GM12864 (cell line): ENCODE measurements around the gene DUOXA2.

ENCODE experiments used
- DNase-seq: peaks from one replicate; pipeline ENCODE4 v3.0.0-alpha.2; 2011; ENCODE audit warnings: low read depth
- H3K4me3 ChIP-seq: 2 replicates; pipeline ENCODE4 v1.5.1; 2011; ENCODE audit warnings: mild to moderate bottlenecking, low read depth, low read length, control low read depth
- TF ChIP-seq, protein P1 (sequence below): IDR thresholded peaks from 2 replicates; pipeline ENCODE4 v1.5.1; 2011; ENCODE audit warnings: low read depth, mild to moderate bottlenecking, moderate library complexity, low read length, control low read depth, inconsistent platforms; ENCODE audit errors: missing control alignments

The DUOXA2 gene

DNA sequence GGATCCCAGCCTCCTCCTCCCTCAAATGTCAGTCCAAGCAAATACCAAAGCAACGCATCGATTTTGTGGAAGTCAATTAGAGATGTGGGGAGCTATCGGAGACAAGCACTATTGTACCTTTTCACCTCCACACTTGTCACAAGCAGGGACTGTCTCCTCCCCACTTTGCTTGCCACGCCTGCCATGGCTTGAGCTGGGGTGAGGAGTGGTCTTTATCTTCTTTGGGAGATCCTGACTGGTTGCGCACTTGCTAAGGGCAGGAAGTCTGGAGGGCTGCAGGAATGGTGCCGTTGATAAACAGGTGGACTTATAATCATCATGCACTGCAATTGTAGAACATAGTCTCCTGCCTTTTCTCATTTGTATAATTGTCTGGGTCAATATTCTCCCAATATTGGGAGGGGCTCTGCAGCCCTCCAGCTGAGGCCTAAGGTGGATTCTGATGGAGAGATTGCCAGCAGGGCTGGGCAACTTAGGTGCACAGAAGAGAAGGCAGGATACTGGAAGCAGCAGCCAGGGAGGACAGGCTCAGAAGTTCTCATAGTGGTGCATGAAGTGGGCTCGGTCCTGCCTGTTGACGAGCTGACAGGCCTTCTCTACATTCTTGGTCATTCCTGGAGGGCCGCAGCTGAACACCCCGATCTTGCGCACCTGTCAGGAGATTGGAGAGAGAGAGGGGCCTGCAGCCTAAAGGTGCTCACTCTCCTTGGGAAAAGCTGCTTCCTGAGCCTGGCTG is 20.3 kb upstream of the DUOXA2 start:
- DNase-seq, result no peak
- no peak overlapping the region for H3K4me3 ChIP-seq
- TF ChIP-seq, protein P1, sequence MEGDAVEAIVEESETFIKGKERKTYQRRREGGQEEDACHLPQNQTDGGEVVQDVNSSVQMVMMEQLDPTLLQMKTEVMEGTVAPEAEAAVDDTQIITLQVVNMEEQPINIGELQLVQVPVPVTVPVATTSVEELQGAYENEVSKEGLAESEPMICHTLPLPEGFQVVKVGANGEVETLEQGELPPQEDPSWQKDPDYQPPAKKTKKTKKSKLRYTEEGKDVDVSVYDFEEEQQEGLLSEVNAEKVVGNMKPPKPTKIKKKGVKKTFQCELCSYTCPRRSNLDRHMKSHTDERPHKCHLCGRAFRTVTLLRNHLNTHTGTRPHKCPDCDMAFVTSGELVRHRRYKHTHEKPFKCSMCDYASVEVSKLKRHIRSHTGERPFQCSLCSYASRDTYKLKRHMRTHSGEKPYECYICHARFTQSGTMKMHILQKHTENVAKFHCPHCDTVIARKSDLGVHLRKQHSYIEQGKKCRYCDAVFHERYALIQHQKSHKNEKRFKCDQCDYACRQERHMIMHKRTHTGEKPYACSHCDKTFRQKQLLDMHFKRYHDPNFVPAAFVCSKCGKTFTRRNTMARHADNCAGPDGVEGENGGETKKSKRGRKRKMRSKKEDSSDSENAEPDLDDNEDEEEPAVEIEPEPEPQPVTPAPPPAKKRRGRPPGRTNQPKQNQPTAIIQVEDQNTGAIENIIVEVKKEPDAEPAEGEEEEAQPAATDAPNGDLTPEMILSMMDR, result no peak

DNA sequence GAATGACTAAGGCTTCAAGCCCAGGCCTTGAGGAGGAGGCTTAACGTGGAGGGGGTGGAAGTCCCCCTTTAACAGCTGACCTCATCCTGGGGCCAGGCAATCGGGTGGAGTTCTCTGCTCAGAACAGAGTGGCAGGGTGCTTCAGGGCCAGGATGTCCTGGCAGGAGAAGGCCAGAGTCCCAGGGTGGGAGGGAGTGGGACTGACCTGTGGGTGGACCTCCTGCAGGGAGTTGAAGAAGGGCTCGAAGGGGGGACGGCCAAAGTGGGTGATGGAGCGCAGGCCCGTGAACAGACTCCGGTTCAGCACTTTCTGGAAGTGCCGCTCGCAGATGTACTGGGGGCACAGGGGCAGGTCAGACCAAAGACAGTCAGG is 19.8 kb upstream of the DUOXA2 start:
- no peak for DNase-seq
- TF ChIP-seq, protein P1, result no peak
- no peak overlapping the region for H3K4me3 ChIP-seq

DNA sequence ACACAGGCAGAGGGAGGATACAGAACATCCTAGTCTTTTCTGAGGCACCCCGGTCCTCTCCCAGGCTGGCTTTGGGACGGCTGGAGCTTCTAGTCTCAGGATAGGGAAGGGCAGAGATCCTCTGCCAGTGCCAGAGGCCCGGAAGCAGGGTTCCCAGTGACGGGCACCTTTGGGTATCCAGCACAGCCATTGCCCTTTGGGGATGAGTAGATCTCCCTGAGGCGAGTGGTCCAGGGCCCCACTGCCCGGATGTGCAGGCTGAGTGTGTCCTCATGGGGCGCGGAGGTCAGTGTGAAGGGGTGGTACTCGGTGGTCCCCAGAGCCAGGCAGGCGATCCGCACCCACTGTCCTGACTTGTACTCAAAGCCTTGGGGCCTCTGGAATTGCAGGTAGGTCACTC is 18.5 kb upstream of the DUOXA2 start:
- no peak for DNase-seq
- no peak overlapping the region for H3K4me3 ChIP-seq
- TF ChIP-seq, protein P1, result no peak

DNA sequence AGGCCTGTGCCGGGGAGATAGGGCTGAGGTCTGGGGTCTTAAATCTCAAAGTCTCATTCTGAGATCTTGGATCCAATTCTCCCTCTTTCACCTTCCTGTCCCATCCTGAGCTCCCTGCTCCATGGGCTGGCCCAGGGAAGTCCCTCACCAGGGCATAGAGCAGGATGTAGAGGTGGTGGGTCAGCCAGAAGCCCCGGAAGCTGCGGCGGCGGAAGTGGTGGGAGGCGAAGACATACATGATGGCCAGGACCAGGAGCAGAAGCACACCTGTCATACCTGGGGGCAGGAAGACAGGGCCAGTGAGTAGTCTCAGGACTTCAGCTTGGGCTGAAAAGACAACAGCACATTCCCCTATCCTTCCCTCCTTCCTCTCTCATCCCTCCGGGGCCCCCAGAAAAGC is 16.7 kb upstream of the DUOXA2 start:
- TF ChIP-seq, protein P1, result no peak
- no peak overlapping the region for H3K4me3 ChIP-seq
- DNase-seq, result no peak

DNA sequence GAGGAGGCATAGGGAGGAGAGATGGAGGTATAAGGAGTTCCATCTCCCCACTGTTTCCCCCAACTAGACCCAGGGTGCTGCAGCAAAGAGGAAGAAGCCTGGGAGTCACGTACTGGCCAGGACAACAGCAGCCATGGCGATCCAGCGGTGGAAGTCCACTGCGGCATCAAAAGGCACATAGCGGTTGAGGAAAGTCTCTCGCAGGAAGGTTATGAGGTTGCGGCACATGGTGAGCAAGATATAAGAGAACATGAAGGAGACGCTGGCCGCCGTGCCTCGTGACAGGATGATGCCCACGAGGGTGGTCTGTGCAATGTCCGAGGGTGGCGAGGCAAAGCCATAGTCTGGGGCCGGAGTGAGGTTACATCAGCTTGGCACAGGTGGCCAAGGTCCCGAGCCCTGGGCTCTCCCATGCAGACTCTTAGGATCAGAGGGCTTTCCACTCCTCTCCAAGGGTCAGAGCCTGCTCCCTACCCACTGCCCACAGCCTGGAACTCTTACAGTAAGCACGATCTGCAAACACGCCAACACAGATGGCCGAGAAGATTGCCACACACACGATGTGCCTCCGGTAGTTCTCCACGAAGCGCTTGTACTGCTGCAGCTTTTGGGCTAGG is 14.5 kb upstream of the DUOXA2 start:
- TF ChIP-seq, protein P1, result no peak
- DNase-seq, result no peak
- no peak overlapping the region for H3K4me3 ChIP-seq

DNA sequence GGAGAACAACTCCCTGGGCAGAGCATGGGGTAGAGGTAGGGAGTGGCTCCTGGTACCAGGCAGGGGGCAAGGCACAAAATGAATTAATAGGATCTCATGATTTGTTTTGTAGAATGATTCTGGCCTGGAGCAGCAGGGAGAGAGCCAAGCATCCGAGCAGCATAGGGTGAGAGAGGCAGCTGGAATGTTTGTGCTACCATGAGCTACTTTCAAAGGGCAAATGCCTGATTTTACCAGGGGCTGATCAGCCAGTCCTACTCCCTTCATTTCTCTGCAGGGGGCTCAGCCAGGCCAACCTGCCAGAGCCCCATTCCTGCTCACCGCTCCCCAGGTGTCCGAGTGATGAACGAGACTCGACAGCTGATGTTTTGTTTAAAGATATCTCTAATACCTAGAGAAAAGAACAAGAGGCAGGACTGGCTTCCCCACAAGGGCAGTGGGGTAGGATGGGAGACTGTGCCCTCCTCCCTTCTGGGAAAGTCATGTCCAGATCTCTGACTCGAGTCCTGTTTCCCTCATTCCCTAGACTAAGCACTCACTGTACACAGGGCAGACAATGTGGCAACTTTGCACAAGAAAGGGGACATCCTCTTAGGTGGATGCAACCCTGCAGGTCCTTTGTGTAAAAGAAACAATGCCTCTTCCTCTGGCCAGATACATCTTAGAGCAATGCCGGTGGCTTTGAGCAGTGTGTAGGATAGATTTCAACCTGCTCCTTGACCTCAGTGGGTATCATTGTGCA is 13.1 kb upstream of the DUOXA2 start:
- DNase-seq, result no peak
- no peak overlapping the region for H3K4me3 ChIP-seq
- TF ChIP-seq, protein P1, result no peak
